HepG2 (cell line): ENCODE data around the gene ABCG5. TPM values are rescaled to one million over a fixed set of nuclear protein-coding genes. Genes with fewer than 3 reads are reported as not detected.

Source experiments
- FOSL2 ChIP-seq: sonication (generic); formaldehyde crosslinking; IDR thresholded peaks from 2 replicates; pipeline ENCODE4 v1.4.0; 2020; ENCODE audit warnings: missing genetic modification reagents
- JUN ChIP-seq: sonication (generic); formaldehyde crosslinking; IDR thresholded peaks from 2 replicates; pipeline ENCODE4 v1.4.0; 2020; ENCODE audit warnings: mild to moderate bottlenecking, missing genetic modification reagents
- KAT7 ChIP-seq: IDR thresholded peaks from 2 replicates; pipeline ENCODE4 v1.6.1; 2018; ENCODE audit warnings: borderline replicate concordance, missing compliant biosample characterization
- MYC ChIP-seq: sonication (generic); formaldehyde crosslinking; IDR thresholded peaks from 2 replicates; pipeline ENCODE4 v1.9.0; 2021; ENCODE audit warnings: missing genetic modification reagents, borderline replicate concordance
- MZF1 ChIP-seq: sonication (generic); formaldehyde crosslinking; IDR thresholded peaks from 2 replicates; pipeline ENCODE4 v1.8.1; 2023; ENCODE audit warnings: mild to moderate bottlenecking, missing genetic modification reagents, borderline replicate concordance
- NR2F1 ChIP-seq, 2 experiments: fragments of 450-650 bp in 1 of 2; formaldehyde crosslinking in 1 of 2; IDR thresholded peaks; 2 replicates each; pipeline versions ENCODE4 v1.5.0 to v1.6.1; 2016 to 2020; ENCODE audit warnings: mild to moderate bottlenecking in 1 of 2, missing compliant biosample characterization in 1 of 2, missing genetic modification reagents in 1 of 2, moderate library complexity in 1 of 2
- NR2F6 ChIP-seq, 2 experiments: IDR thresholded peaks; 2 replicates each; pipeline ENCODE4 v1.6.1; 2016; ENCODE audit warnings: antibody characterized with exemption in 1 of 2, mild to moderate bottlenecking in 1 of 2
- RBAK ChIP-seq: sonication (generic); formaldehyde crosslinking; IDR thresholded peaks from 2 replicates; pipeline ENCODE4 v1.5.1; 2020; ENCODE audit warnings: mild to moderate bottlenecking, missing genetic modification reagents
- TARDBP ChIP-seq: sonication (generic); formaldehyde crosslinking; IDR thresholded peaks from 2 replicates; pipeline ENCODE4 v1.8.0; 2022; ENCODE audit warnings: mild to moderate bottlenecking, missing genetic modification reagents
- ZFP36 ChIP-seq: fragments of 150-350 bp; IDR thresholded peaks from 2 replicates; pipeline ENCODE4 v1.6.1; 2018; ENCODE audit warnings: borderline replicate concordance, low read length, low read depth; ENCODE audit not compliant: partially characterized antibody
- ZNF3 ChIP-seq: IDR thresholded peaks from 2 replicates; pipeline ENCODE4 v1.7.0; 2017; ENCODE audit warnings: inconsistent platforms
- ZSCAN31 ChIP-seq: sonication (generic); formaldehyde crosslinking; IDR thresholded peaks from 2 replicates; pipeline ENCODE4 v1.5.0; 2020; ENCODE audit warnings: low read depth, mild to moderate bottlenecking, missing genetic modification reagents
- polyA plus RNA-seq, 8 experiments: library from polyadenylated mRNA; depleted of rRNA in 3 of 8; stranded (reverse) in 7 of 8; unstranded in 1 of 8; fragments of >200 nt; fragmentation: Illumina TruSeq in 4 of 8; extraction: Trizol in 4 of 8; gene quantifications; 2 replicates each; pipeline versions ENCODE4 v1.2.1 to v1.2.3, GENCODE V29; 2011 to 2016; ENCODE audit warnings: low read depth in 4 of 8, missing spikeins in 1 of 8, mixed read lengths in 1 of 8; ENCODE audit not compliant: insufficient read depth in 1 of 8
- total RNA-seq, 5 experiments: library from RNA; depleted of rRNA; stranded (reverse); fragments of >200 nt; fragmentation: Illumina TruSeq; extraction: Trizol; gene quantifications; 2 replicates each; pipeline ENCODE4 v1.2.3, GENCODE V29; 2016; ENCODE audit warnings: low read depth in 1 of 5
- TF ChIP-seq, protein P1 (sequence below): sonication (generic); formaldehyde crosslinking; IDR thresholded peaks from 2 replicates; pipeline ENCODE4 v1.4.0; 2020; ENCODE audit warnings: missing genetic modification reagents
- TF ChIP-seq, protein P2 (sequence below): sonication (generic); formaldehyde crosslinking; IDR thresholded peaks from 2 replicates; pipeline ENCODE4 v1.4.0; 2020; ENCODE audit warnings: mild to moderate bottlenecking, missing genetic modification reagents, borderline replicate concordance
- TF ChIP-seq, protein P3 (sequence below): sonication (generic); formaldehyde crosslinking; IDR thresholded peaks from 2 replicates; pipeline ENCODE4 v1.9.0; 2022; ENCODE audit warnings: low read depth, missing genetic modification reagents
- TF ChIP-seq, protein P4 (sequence below): IDR thresholded peaks from 2 replicates; pipeline ENCODE4 v1.6.1; 2016; ENCODE audit warnings: low read depth, control low read depth
- TF ChIP-seq, protein P5 (sequence below): sonication (generic); formaldehyde crosslinking; IDR thresholded peaks from 2 replicates; pipeline ENCODE4 v1.8.0; 2022; ENCODE audit warnings: missing genetic modification reagents, mild to moderate bottlenecking, borderline replicate concordance

The ABCG5 gene
- total and polyA plus RNA-seq, 2 of the 13 experiments (the other 11 are each of a cell fraction or from before 2014, with no cell fraction given) = 15.1 to 39.0 TPM

DNA sequence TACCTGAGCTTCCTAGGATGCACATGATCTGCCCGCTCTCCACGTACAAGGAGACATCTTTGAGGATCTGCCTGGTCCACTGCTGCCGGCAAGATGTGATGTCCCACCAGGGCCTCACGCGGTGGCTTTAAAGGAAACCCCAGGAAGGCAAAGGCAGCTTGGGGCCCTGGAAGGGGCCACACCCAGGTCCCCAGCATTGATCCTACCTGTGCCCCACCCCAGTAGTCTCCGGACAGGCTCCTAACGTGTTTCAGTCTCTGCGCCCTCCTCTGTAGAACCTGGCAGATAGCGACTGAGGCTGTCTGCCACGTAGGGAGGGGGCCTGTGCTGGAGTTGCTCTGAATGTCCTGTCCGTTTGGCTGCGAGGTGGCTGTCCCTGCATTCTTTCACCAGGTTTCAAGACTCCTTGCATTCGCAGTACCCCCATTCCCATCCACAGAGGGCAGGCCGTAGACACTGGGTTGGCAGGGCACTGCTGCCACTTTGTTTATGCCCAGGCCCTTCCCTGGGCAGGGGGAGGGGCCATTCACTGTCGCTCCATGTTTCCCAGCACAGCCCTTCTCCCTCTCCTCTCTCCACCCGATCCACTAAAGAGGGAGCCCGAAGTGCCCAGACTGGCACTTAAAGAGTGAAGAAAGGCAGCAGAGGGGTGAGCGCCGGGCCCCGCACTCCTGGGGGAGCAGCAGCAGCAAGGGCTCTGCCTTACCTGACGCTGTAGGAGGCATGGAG lies 644 bp downstream of the ABCG5 start (continued):
- TF ChIP-seq, protein P1, sequence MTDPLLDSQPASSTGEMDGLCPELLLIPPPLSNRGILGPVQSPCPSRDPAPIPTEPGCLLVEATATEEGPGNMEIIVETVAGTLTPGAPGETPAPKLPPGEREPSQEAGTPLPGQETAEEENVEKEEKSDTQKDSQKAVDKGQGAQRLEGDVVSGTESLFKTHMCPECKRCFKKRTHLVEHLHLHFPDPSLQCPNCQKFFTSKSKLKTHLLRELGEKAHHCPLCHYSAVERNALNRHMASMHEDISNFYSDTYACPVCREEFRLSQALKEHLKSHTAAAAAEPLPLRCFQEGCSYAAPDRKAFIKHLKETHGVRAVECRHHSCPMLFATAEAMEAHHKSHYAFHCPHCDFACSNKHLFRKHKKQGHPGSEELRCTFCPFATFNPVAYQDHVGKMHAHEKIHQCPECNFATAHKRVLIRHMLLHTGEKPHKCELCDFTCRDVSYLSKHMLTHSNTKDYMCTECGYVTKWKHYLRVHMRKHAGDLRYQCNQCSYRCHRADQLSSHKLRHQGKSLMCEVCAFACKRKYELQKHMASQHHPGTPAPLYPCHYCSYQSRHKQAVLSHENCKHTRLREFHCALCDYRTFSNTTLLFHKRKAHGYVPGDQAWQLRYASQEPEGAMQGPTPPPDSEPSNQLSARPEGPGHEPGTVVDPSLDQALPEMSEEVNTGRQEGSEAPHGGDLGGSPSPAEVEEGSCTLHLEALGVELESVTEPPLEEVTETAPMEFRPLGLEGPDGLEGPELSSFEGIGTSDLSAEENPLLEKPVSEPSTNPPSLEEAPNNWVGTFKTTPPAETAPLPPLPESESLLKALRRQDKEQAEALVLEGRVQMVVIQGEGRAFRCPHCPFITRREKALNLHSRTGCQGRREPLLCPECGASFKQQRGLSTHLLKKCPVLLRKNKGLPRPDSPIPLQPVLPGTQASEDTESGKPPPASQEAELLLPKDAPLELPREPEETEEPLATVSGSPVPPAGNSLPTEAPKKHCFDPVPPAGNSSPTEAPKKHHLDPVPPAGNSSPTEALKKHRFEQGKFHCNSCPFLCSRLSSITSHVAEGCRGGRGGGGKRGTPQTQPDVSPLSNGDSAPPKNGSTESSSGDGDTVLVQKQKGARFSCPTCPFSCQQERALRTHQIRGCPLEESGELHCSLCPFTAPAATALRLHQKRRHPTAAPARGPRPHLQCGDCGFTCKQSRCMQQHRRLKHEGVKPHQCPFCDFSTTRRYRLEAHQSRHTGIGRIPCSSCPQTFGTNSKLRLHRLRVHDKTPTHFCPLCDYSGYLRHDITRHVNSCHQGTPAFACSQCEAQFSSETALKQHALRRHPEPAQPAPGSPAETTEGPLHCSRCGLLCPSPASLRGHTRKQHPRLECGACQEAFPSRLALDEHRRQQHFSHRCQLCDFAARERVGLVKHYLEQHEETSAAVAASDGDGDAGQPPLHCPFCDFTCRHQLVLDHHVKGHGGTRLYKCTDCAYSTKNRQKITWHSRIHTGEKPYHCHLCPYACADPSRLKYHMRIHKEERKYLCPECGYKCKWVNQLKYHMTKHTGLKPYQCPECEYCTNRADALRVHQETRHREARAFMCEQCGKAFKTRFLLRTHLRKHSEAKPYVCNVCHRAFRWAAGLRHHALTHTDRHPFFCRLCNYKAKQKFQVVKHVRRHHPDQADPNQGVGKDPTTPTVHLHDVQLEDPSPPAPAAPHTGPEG = no peak
- no peak for TF ChIP-seq TARDBP (CRISPR knock-in tag)
- TF ChIP-seq MYC (CRISPR knock-in tag) = no peak
- no peak for TF ChIP-seq NR2F6 (IDR thresholded peaks at IDR 0.05)
- no peak for TF ChIP-seq NR2F6 (CRISPR knock-in tag; IDR thresholded peaks at IDR 0.05)
- no peak for TF ChIP-seq ZSCAN31 (CRISPR knock-in tag)
- TF ChIP-seq KAT7 (CRISPR knock-in tag) = no peak; the same call in 1 of the 2 replicates
- TF ChIP-seq, protein P2, sequence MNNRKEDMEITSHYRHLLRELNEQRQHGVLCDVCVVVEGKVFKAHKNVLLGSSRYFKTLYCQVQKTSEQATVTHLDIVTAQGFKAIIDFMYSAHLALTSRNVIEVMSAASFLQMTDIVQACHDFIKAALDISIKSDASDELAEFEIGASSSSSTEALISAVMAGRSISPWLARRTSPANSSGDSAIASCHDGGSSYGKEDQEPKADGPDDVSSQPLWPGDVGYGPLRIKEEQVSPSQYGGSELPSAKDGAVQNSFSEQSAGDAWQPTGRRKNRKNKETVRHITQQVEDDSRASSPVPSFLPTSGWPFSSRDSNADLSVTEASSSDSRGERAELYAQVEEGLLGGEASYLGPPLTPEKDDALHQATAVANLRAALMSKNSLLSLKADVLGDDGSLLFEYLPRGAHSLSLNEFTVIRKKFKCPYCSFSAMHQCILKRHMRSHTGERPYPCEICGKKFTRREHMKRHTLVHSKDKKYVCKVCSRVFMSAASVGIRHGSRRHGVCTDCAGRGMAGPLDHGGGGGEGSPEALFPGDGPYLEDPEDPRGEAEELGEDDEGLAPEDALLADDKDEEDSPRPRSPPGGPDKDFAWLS (CRISPR knock-in tag) = no peak
- no peak for TF ChIP-seq ZNF3 (CRISPR knock-in tag)
- TF ChIP-seq JUN (CRISPR knock-in tag) = no peak
- TF ChIP-seq, protein P3, sequence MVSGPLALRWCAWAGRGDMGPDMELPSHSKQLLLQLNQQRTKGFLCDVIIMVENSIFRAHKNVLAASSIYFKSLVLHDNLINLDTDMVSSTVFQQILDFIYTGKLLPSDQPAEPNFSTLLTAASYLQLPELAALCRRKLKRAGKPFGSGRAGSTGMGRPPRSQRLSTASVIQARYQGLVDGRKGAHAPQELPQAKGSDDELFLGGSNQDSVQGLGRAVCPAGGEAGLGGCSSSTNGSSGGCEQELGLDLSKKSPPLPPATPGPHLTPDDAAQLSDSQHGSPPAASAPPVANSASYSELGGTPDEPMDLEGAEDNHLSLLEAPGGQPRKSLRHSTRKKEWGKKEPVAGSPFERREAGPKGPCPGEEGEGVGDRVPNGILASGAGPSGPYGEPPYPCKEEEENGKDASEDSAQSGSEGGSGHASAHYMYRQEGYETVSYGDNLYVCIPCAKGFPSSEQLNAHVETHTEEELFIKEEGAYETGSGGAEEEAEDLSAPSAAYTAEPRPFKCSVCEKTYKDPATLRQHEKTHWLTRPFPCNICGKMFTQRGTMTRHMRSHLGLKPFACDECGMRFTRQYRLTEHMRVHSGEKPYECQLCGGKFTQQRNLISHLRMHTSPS (CRISPR knock-in tag) = peak; percentile 89
- no peak for TF ChIP-seq ZFP36
- TF ChIP-seq, protein P4, sequence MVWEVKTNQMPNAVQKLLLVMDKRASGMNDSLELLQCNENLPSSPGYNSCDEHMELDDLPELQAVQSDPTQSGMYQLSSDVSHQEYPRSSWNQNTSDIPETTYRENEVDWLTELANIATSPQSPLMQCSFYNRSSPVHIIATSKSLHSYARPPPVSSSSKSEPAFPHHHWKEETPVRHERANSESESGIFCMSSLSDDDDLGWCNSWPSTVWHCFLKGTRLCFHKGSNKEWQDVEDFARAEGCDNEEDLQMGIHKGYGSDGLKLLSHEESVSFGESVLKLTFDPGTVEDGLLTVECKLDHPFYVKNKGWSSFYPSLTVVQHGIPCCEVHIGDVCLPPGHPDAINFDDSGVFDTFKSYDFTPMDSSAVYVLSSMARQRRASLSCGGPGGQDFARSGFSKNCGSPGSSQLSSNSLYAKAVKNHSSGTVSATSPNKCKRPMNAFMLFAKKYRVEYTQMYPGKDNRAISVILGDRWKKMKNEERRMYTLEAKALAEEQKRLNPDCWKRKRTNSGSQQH (CRISPR knock-in tag) = no peak
- TF ChIP-seq MZF1 (CRISPR knock-in tag) = peak; percentile 86; the same call in 1 of the 2 replicates
- TF ChIP-seq RBAK = no peak
- TF ChIP-seq FOSL2 (CRISPR knock-in tag) = peak; percentile 24; the same call in 1 of the 2 replicates
- TF ChIP-seq, protein P5, sequence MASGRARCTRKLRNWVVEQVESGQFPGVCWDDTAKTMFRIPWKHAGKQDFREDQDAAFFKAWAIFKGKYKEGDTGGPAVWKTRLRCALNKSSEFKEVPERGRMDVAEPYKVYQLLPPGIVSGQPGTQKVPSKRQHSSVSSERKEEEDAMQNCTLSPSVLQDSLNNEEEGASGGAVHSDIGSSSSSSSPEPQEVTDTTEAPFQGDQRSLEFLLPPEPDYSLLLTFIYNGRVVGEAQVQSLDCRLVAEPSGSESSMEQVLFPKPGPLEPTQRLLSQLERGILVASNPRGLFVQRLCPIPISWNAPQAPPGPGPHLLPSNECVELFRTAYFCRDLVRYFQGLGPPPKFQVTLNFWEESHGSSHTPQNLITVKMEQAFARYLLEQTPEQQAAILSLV = 0 out of 2 replicates have a peak, but pooled peaks have one; percentile 8
- TF ChIP-seq NR2F1 (CRISPR knock-in tag; IDR thresholded peaks at IDR 0.05) = no peak
